ENCODE results near the gene TRDMT1.

DNA sequence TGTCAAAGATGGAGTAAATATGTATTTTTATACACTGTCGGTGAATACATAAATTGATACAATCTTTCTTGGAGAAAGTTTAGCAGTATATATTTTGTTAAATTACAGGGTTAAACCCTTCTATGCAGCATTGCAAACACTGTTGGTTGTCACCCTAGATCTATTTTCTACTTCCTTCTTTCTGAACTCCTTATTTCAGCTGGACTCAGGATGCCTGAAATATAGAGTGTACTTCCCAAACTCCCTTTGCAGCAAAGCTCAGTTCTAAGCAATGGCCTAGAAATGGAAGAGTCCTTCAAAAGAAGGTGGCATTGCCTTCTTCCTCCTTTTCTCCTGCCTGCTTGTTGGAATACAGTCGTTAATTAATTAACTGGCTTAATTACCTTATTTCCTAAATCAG is 92.4 kb downstream of the TRDMT1 start:
- TF ChIP-seq, protein P1, sequence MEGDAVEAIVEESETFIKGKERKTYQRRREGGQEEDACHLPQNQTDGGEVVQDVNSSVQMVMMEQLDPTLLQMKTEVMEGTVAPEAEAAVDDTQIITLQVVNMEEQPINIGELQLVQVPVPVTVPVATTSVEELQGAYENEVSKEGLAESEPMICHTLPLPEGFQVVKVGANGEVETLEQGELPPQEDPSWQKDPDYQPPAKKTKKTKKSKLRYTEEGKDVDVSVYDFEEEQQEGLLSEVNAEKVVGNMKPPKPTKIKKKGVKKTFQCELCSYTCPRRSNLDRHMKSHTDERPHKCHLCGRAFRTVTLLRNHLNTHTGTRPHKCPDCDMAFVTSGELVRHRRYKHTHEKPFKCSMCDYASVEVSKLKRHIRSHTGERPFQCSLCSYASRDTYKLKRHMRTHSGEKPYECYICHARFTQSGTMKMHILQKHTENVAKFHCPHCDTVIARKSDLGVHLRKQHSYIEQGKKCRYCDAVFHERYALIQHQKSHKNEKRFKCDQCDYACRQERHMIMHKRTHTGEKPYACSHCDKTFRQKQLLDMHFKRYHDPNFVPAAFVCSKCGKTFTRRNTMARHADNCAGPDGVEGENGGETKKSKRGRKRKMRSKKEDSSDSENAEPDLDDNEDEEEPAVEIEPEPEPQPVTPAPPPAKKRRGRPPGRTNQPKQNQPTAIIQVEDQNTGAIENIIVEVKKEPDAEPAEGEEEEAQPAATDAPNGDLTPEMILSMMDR (IDR thresholded peaks at IDR 0.05) = no peak
- TF ChIP-seq POLR2A (IDR thresholded peaks at IDR 0.05) = no peak
